NCI-H2196 treated with DMSO at 0.1 percent for 48 hours (cell line): ENCODE measurements around the gene SMPX.
"Not testable (repeated sequence)": the region's sequence is repeated elsewhere in the genome, so short reads cannot be mapped to it uniquely, and the experiment has no call there.

ENCODE experiments used
- DNase-seq: peaks from one replicate; lab custom pipeline; 2025; ENCODE audit not compliant: unreplicated experiment; lab: John Stamatoyannopoulos, UW

SMPX gene

DNA sequence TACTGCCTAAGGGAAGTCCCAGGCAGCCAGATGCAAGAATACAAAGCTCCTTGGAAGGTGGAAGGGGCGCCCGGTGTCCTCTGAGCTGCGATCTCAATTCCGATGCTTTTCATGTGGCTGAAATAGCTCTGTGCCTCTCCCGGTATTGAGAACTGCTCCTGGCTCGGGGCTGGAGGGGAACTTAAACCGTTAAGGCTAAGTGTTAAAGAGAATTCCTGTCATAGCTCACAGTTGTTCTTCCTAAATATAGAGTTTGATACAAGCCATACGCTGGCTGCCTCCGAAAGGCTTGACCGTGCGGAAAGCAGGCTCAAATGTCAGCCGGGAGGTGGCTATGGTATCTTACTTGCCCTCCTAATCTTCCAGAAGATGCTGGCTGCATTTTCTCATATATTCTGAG is at the start of gene SMPX:
SMPX (minus strand) TSS at position 157 of the 400 bp plus-strand sequence. CDS start 3,826 bp downstream, outside the sequence.
- no peak for DNase-seq

DNA sequence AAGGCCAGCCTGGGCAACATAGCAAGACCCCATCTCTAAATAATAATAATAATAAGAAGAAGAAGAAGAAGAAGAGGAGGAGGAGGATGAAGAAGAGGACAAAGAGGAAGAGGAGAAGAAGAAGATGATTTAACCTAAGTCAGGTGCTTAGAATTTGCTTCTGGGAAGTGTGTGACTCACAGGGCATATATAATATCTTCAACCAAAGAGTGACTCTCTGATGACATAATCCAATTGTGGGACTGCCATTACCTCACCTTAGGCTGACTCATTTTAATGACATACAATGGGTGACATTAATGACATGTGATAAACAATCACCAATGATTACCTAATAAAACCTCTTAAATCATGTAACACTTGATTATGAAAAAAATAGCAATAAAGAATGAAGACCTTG is 48.8 kb upstream of the SMPX start:
- no peak for DNase-seq

DNA sequence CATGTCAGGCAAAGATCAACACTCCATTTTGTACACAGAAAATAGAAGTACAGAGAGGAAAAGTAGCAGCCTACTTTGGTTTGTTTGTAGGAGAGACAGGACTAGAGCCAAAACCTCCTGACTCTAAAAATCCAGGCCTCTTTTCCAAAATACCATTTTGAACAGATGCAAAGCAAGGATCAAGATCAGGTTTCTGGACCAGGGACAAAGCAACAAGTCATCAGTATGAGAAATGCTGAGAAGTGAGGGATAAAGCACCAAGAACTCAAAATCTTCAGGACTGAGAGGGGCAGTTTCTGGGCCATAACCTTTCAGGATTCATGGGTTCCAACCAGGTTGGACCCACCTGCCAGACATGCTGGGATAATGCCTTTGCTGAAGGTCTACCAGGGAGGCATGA is 44.9 kb upstream of the SMPX start:
- DNase-seq: no peak

DNA sequence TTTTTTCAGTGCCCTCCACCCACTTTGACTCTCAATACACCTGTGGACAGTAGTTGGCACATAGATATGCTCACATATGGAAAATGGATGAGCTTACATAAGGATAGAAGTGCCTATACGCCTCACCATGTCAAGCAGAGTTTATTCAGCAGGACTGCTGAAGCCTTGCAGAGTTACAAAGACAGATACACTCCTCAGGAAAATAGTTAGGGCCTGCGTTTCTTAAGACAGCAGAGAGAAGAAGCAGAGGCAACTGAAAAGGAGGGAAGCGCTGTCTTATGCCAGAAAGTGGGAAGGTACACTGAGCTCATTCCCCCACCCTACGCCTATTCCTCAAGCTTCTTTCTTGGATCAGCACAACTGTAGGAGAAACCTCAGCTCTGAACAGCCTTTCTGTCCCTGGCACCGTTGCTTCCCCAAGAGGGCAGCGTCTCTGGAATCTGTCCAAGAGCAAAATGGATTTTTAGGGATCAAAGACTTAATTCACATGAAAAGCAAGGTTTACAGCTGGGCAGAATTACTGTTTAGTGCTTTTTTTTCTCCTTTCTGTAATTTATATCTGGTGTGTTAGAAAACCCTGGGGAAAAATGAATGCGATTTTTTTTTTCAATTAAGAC is 44.2 kb upstream of the SMPX start:
- no peak for DNase-seq

DNA sequence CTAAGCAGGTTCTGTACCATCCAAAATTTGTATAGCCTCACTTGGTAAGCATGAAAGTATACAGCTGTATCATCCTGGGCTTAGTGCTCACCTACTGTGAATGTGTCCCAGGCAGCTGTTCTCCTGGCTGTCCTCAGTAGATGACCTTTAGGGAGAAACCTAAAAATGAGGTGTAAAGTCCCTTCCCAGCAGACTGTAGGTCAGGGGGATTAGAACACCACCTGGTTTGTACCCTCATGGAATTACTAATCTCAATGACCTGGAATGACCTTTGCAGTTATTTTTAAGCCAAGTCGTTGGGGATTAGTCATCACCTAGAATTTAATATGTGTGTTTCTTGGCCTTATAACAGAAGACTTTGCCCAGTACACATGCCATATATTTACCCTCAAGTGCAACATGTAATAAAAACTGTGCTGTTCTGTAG is 42.4 kb upstream of the SMPX start:
- DNase-seq: no peak

DNA sequence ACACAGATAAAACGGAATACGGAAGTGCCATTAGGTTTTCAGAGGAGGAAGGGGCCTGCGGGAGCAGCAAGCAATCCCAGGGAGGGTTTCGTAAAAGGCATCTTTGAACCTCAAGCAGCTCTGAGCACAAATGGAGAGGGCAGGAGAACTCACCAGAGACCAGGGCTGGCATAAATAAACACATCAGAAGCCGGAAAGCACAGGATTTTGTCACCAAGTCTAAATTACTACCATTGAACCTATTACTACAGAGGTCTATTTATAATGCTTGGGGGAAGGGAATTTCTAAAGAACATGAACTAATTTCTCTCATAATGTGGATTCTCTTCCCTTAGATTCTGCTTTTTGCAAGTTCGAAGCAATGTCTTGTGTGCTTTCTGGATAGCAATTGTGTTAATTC is 41.9 kb upstream of the SMPX start:
- DNase-seq: no peak

DNA sequence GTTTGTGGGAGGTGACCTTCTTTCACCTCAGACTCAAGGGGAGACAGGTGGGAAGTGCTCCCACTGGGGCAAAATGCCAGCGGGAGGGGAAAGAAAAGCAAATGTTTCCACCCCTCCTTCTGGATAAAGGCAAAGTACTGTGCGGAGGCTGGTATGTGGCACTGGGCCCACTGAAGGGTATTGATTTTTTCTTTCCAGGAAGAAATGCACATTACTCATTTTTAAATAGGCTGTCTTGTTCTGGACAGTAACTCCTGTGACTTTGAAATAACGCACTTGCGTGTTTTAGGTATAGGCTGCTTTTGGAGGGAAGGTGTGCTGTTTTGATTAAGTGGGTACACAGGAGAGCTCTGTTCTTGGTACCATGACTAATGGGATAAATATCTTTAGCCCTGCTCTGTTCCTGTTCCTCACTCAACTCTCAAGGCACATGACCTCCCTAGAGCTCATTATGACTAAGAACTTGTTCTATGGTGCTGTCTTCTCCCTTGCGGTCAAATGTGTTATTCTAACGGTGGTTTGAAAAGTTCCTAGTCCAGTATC is 40.8 kb upstream of the SMPX start:
- no peak for DNase-seq

DNA sequence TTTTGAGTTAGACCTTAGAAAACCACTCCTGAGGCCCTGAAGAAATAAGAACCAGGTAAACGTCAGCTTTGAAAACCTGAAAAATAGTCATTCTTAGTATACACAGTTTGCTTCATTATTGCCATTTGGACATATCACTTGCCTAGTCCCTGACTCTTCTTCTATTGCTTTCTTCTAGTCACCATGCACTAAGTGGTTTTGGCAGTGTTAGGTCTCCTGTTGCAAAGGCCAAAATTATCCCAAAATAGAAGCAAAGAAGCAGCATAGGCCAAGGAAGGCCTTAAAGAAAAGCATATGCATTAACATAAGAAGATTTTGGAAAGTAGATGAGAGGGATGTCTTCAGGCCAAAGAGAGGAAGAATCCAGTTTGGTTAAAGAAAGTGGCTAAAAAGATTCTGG is 24.1 kb upstream of the SMPX start:
- no peak for DNase-seq

DNA sequence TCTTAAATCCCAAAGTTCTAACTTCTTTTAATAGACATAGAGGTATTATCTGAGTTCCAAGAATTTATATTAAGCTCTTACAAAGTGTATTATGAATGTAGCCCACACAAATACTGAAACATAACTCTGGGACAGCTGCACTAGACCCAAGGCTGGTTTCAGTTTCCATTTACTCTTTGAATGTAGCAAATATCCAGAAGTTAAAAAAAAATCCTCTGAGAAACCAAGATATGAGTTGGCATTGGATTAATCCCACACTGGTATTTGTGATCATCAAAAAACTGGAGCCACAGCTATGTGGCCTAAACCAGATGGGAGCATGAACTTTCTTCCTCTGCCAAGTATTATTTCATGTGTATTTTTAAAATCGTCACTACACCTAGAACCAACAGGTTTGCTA is 23.6 kb upstream of the SMPX start:
- no peak for DNase-seq

DNA sequence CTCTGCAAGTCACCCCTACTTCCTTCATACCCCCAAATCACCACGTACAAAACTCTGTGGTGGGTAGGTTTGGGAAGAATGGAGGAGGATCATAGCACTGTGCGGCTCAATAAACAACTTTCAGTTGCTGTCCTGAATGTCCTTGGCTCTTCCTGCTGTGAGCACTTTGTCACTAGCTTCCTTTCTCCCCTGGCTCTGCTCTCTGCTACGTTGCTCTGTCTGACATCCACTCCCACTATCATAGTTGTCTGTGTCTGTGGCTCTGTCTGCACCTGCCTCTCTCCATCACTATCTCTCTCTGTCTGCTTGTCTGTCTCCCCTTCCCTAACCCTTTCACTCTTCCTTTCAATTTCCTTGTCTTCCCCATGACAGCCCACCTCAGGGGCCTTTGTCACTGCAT is 21.2 kb upstream of the SMPX start:
- DNase-seq: no peak

DNA sequence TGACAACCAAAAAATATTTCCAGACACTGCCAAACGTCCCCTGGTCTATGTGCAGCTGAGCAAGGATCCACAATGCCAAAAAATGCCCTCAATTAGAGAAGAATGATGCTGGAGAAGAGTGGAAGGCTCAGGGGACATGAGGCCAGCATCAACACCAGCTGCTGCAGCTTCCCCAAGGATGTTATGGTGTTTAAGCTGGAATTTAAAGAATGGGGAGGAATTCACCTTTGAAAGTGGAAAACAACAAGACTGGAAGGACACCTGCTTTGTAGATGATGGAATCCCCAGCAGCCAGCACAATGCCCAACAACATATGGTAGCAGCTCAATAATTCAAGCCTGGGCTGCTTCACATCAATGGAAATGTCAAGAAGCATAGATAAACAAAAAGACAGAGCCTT is 20.3 kb upstream of the SMPX start:
- no peak for DNase-seq

DNA sequence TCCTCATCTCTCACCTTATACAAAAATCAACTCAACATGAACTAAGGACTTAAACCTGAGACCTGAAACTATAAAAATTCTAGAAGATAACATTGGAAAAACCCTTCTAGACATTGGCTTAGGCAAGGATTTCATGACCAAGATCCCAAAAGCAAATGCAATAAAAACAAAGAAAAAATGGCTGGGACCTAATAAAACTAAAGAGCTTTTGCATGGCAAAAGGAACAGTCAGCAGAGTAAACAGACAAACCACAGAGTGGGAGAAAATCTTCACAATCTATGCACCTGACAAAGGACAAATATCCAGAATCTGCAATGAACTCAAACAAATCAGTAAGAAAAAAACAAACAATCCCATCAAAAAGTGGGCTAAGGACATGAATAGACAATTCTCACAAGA is 17.2 kb upstream of the SMPX start:
- DNase-seq: not testable (repeated sequence)

DNA sequence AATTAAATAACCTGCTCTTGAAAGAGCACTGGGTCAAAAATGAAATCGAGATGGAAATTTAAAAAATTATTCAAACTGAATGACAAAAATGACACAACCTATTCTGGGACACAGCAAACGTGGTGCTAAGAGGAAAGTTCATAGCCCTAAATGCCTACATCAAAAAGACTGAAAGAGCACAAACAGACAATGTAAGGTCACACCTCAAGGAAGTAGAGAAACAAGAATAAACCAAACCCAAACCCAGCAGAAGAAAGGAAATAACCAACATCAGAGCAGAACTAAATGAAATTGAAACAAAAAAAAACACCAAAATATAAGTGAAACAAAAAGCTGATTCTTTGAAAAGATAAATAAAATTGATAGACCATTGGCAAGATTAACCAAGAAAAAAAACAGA is 15.1 kb upstream of the SMPX start:
- not testable (repeated sequence) for DNase-seq

DNA sequence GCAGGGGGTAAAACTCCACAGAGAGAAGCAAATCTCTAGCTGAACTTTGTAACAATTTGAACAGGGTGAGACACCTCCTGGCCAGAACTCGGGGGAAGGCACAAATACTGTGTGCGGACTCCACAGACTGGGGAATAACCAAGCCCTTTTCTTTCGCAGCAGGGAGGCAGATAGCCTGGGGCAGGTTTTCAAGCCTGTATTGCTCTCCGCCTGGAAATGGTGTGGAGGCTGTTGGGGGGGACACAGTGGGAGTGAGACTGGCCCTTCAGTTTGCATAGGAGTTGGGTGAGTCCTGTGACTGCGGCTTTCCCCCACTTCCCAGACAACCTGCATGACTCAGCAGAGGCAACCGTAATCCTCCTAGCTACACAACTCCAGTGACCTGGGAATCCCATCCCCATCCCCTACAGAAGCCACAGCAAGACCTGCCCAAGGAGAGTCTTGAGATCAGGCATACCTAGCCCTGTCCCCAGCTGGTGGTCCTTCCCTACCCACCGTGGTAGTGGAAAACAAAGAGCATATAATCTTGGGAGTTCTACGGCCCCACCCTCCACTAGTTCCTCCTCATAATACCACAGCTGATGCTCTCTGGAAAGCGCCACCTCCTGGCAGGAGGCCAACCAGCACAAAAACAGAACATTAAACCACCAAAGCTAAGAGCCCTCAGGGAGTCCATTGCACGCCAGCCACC is 12.9 kb upstream of the SMPX start:
- no peak for DNase-seq

DNA sequence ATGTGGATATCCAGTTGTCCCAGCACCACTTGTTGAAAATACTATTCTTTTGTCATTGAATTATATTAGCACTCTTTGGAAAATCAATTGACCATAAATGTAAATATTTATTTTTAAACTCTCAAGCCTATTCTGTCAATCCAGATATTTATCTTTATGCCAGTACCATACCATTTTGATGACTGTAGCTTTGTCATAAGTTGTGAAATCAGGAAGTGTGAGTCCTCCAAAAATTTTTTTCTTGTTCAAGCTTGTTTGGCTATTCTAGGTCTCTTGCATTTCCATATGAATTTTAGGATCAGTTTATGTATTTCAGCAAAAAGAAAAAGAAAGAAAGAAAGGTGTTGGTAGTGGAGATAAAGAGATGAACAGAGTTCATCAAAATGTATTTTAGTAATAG is 8.2 kb upstream of the SMPX start:
- DNase-seq: no peak

DNA sequence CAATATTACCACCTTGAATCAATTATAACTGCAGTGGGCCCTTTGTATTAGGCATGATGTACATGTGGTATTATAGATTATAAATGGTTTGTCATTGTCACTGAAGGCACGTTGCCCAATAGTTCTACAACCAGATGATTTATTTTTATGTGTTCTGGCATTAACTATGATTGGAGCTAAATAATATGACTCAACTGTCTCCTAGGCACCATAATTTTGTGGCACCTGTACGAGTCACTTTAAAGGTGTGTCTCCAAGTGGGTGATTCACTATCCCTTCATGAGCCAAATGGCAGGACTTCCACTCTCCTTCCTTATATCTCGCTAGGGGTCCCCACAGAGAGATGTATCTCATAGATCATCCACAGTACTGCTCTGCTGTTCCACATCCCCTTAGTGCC is 6.1 kb upstream of the SMPX start:
- no peak for DNase-seq

DNA sequence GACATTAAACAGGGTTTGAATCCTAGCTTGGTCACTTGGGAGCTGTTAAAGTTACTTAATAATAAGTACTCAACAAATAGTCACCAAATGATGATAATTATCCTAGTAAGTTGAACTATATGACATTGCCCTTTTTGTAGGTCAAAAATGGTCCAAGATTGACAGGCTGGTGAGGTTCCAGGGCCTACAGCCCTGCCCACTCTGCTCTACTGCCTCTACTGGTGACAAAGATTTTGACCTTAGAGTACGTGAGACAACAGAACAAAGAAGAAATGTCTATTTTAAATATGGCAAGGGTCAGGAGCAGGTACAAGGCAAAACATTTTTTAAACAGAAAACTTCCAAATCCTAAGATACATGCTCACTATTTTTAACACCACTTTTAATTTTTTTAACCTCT is 572 bp upstream of the SMPX start:
- DNase-seq: no peak

DNA sequence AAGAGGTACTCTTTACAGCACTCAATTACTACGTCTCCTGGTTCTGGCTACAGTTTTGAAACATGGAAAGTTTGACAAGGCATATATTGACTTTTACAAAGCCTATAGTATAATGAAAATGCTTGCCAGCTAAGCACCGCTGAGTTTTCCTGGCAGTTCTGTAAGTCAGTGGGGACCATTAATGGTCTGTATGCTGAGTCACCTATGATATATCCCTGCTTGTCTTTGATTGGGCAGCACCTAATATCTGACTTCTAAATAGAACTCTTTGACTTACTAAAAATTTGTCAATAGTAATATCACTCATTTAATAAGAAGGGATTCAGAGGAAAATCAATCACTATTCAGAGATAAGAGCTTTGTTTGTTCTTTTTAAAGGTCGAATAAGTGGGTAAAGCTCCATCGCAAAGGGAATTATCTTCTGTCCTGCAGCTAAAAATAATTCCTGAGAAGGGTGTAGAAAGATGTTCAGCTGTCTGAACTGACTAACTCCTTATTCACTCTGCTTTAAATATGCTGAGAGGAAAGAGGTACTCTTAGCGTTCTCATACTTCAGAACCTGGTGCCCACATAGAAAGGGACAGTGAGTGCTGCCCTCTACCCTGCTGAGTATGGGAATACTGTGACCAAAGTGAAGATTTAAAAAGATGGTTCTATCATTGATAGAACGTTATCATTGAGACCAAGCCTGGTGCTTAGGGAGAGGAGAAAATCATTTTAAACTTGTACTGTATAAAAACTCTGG is 959 bp downstream of the SMPX start:
- DNase-seq: no peak

DNA sequence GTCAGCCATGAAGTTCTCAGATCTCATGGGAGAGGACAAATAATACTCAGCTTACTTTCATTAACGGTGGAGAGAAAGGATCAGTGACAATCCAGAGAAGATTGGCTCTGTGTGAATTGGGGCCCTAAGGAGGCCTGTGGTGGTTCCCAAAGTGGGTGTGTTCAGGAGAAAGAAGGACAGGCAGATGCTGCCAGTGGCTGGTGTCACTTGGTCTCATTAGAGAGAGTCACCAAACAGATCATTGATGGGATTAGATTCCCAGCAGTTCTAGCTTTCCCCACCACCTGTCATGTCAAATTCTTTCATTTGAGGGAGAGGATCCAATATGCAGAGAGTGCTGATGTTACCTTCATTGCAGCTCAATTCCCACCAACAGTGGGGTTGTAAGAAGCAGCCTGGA is 8.0 kb downstream of the SMPX start:
- DNase-seq: no peak

DNA sequence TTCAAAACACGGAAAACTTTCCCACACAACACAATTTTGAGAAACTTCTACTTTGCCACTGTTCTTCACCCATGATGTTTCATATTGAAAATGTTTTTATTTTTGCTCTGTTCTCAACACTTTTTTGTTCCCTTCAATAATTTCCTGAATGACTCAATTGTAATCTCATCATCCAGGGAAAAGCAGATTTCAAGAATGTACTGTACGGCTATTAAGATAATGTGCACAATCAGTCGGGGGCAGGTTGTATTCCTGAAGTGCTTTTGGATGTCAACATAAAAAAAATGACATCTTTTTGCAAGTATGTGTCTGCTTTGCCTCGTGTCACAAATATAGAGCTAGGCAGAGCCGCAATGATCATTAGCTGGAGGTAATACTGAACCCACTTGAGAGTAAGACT is 9.7 kb downstream of the SMPX start:
- DNase-seq: no peak

DNA sequence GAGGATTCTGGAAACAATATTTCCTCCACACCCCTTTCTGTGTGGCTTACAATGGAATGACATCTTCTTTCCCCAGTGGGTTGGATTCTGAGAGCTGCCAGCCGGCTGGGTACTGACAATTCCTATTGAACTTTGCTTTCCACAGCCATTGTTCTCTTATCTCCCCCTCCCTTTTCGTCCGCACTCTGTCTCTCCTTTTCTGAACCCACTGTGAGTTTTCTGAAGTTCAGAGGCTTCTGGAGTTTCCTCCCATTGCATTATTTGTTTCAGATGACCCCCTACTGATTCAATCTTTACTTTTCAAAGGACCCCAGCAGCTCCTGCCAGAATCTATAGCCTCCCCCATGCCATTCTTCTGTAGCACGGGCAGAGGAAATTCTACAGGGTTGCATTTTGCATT is 10.4 kb downstream of the SMPX start:
- DNase-seq: no peak

DNA sequence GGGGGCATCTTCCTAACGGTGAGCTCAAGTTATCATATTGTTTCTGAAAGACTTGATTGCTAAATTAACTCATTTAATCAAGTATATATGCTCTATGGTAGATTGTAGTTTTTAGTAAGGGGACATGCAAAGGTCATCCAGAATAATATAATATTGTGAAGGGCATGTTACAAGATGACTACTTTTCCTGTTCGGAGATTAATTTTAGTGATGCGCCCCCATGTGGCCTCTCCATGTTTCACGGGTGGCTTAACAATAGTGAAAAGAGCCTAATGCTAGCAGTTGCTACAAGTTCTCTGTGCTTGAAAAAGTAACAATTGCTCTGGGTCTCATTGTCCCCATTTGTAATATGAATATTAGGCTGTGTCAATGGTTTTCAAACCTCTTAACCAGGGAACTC is 12.2 kb downstream of the SMPX start:
- DNase-seq: no peak
